GM18861 (cell line): Measurements from ENCODE around the gene TSPAN3.

ENCODE experiments used
- ATAC-seq: cut with Tn5 transposase; IDR thresholded peaks from one replicate; pipeline ENCODE4 v1.9.1; 2021; ENCODE audit not compliant: unreplicated experiment

Gene TSPAN3

GRCh38 chr15:77035584-77035983, 35.3 kb downstream of the TSPAN3 start:
- no peak for ATAC-seq

GRCh38 chr15:77034695-77035489, 36.0 kb downstream of the TSPAN3 start:
- ATAC-seq = no peak

- no peak for ATAC-seq
Measured at GRCh38 chr15:77033729-77034671, 36.9 kb downstream of the TSPAN3 start.

DNA sequence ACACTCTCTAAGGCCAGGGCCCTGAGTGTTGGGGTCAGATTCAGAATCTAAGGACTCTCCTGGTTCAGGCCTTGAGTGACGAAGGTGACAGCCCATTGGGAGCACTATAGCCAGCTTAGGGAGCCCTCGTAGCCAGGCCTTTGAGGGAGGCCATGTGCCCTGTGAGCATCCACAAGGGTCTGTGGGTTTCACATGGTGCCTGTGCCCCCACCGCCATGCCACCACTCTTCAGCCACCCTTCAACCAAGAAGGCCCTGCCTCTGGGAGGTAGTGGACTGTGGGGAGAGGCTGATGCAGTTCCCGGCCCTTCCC, 37.5 kb downstream of the TSPAN3 start:
- ATAC-seq = no peak

GRCh38 chr15:77032647-77033416, 38.1 kb downstream of the TSPAN3 start:
- no peak for ATAC-seq

GRCh38 chr15:77032052-77032646, 38.8 kb downstream of the TSPAN3 start:
- ATAC-seq = no peak

DNA sequence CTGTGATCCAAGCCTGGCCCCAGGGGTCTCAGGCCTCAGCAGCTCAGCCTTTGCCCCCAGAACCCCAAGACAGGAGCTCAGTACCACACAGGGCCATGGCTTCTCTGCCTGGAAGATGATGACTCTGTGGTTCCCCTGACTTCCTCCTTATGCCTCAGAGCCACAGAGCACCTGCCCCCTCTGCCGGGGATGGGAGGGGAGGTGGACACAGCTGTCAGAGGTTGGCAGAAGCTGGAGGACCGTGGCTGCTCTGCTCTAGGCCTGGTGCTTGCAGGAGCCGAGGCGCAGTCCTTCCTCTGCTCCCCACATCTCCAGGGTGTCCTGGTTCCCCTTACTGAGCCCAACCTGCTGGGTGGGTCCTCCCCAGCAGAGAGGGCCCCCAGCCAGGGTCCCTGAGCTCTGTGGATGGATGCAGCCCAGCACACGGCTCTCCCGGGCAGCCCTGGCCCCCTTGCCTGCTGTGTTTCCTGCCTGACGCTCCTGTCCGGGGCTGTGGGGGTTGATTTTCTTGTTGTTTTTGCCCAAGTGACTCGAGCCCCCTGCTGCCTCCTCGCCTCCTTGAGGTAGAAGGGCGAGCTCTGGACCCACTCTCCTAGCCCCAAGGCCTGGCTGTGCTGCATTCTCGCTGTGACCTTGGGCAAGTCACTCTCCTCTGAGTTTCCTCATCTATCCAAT, 39.4 kb downstream of the TSPAN3 start:
- no peak for ATAC-seq

GRCh38 chr15:77030928-77031375, 40.0 kb downstream of the TSPAN3 start:
- no peak for ATAC-seq

- ATAC-seq = no peak
Measured at GRCh38 chr15:77030048-77030927, 40.6 kb downstream of the TSPAN3 start.

DNA sequence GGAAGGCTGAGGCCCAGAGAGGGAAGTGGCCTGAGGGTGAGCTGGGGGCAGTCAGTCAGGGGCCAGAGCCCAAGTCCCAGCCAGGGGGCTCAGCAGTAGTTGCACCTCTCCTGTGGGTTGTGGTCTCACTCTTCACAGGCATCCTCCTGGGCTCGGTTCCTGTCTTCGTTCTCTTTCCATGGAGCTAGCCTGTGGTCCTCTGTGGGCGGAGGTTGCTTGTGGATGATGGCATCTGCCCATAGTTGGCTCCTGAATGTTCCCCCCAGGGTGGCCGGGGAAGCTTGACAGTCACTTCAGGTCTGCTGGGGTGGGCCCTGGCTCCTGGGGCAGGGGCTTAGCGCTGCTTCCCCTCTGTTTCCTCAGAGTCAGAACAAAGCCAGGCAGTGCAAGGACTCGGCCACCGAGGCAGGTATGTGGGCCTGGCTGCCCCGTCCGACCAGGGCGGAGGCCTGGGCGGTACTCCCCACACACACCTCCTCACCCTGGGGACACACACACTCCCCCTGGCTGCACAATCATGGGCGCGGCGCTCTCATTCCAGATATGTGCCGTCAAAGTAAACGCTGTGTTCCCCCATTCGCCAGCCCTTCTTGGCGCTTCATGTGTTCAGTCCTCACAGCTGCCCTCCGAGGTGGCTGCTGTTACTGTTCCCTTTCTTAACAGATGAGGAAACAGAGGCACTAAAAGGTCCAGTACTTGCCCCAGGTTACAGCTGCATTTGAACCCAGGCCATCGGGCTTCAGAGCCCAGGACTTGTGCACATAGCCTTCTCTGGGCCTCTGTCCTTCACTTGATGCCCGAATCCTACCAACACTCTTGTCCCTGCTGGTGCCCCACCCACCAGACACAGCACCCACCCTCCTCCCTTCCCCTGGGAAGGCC, 41.5 kb downstream of the TSPAN3 start:
- no peak for ATAC-seq

GRCh38 chr15:77028451-77029165, 42.3 kb downstream of the TSPAN3 start:
- ATAC-seq = no peak

GRCh38 chr15:77027697-77028450, 43.0 kb downstream of the TSPAN3 start:
- no peak for ATAC-seq

- ATAC-seq = no peak
Measured at GRCh38 chr15:77027111-77027696, 43.7 kb downstream of the TSPAN3 start.

DNA sequence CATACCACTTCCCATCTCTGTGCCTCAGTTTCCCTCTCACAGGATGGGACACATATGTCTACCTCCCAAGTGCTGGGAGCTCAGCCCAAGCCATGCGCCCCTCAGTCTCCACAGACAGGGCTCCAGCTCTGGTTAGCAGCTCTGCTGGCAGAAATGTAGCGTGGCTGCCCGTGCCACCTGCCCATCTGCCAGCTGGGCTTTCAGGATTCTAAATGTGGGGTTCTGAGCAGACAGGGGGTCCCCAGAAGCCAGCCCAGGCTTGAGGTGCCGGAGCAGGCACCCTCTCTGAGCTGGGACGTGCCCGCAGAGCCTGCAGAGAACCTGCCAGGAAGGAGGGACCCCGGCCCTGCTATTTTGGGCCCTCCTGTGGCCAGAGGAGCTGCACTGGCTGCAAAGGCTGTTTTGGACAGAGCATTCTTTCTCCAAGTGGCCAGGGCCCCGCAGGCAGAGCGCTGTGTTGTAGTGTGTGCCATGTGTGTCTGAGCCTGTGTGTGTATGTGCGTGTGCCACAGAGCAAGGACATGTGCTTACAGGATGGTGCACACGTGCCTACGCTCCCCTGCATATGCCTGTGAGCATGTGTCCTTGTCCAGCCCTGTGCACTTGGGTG, 44.3 kb downstream of the TSPAN3 start:
- ATAC-seq = no peak

- no peak for ATAC-seq
Measured at GRCh38 chr15:77025941-77026411, 44.9 kb downstream of the TSPAN3 start.
